ENCODE measurements around the gene SDHAF4.

Gene SDHAF4

DNA sequence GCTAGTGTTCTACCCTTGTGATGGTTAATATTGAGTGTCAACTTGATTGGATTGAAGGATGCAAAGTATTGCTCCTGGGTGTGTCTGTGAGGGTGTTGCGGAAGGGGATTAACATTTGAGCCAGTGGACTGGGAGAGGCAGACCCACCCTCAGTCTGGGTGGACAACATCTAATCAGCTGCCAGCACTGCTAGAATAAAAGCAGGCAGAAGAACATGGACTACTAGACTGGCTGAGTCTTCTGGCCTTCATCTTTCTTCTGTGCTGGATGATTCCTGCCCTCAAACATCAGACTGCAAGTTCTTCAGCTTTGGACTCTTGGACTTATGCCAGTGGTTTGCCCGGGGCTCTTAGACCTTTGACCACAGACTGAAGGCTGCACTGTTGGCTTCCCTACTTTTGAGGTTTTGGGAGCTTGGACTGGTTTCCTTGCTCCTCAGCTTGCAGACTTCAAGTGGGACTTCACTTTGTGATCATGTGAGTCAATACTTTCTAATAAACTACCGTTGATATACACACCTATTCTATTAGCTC, 50.1 kb downstream of the SDHAF4 start:
- no peaks in the 10 kb centered on the region for H3K9me2 ChIP-seq (ENCODE audit: low read depth, low read length)
- H3K4me1 ChIP-seq (ENCODE audit: insufficient read depth, low read length, severe bottlenecking), result no peaks in the 10 kb centered on the region
- no peak for TF ChIP-seq EZH2 (IDR thresholded peaks at IDR 0.05; ENCODE audit: borderline replicate concordance, low read length)
- TF ChIP-seq, protein P1, sequence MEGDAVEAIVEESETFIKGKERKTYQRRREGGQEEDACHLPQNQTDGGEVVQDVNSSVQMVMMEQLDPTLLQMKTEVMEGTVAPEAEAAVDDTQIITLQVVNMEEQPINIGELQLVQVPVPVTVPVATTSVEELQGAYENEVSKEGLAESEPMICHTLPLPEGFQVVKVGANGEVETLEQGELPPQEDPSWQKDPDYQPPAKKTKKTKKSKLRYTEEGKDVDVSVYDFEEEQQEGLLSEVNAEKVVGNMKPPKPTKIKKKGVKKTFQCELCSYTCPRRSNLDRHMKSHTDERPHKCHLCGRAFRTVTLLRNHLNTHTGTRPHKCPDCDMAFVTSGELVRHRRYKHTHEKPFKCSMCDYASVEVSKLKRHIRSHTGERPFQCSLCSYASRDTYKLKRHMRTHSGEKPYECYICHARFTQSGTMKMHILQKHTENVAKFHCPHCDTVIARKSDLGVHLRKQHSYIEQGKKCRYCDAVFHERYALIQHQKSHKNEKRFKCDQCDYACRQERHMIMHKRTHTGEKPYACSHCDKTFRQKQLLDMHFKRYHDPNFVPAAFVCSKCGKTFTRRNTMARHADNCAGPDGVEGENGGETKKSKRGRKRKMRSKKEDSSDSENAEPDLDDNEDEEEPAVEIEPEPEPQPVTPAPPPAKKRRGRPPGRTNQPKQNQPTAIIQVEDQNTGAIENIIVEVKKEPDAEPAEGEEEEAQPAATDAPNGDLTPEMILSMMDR (IDR thresholded peaks at IDR 0.05; ENCODE audit: low read length), result no peak
- H3F3A ChIP-seq (ENCODE audit: insufficient read depth, low read length), result no peaks in the 10 kb centered on the region
- no peaks in the 10 kb centered on the region for H3K36me3 ChIP-seq (ENCODE audit: insufficient read depth, low read length)
- H4K20me1 ChIP-seq (ENCODE audit: insufficient read depth, low read length), result no peaks in the 10 kb centered on the region
- no peaks in the 10 kb centered on the region for H3K27me3 ChIP-seq (ENCODE audit: insufficient read depth, low read length)
- H3K9me3 ChIP-seq (ENCODE audit: low read length), result no peaks in the 10 kb centered on the region
- H3K9ac ChIP-seq (ENCODE audit: low read length), result no peak overlapping the region
- no peak overlapping the region for H3K4me3 ChIP-seq (ENCODE audit: low read depth, low read length, poor library complexity, severe bottlenecking)
- H3K27ac ChIP-seq (ENCODE audit: low read depth, low read length, poor library complexity, severe bottlenecking), result no peak overlapping the region
- no peaks in the 10 kb centered on the region for H3K79me2 ChIP-seq (ENCODE audit: insufficient read depth, low read length)
- H2AFZ ChIP-seq (ENCODE audit: low read length), result no peak overlapping the region
- H3K4me2 ChIP-seq (ENCODE audit: low read length), result no peak overlapping the region

DNA sequence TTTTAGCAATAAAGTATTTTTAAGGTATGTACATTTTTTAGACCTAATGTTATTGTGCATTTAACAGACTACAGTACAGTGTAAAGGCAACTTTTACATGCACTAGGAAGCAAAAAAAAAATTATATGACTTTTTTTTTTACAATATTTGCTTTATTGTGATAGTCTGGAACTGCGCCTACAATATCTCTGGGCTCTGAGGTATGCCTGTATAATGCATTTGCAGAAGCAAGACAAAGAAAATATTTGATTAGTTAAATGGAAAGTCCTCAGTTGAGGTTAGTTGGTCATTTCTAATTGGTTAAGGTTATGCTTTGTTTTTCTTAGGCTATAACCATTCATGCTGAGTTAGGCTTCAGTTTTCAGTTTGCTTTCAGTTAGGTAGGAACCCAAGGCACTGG, 54.0 kb downstream of the SDHAF4 start:
- H3K9ac ChIP-seq (ENCODE audit: low read length), result no peak overlapping the region
- no peaks in the 10 kb centered on the region for H3K79me2 ChIP-seq (ENCODE audit: insufficient read depth, low read length)

DNA sequence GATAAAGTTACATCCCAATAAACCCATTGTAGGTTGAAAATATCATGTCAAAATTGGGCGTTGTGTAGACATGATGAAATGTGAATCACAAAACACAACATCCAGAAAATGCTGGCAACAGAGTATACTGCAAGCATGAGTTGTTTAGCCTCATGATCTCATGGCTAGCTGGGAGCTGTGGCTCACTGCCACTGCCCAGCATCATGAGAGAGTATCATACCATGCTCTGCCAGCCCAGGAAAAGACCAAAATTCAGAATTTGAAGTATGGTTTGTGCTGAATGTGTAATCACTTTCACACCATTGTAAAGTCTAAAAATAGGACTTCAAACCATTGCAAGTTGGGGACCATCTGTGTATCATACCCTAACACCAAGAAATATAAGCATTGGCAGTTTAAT, 55.7 kb downstream of the SDHAF4 start:
- Histone ChIP-seq H2AFZ (ENCODE audit: low read length) (no peak overlapping the region), H3K36me3 (ENCODE audit: insufficient read depth, low read length) (no peaks in the 10 kb centered on the region), H3K9me3 (ENCODE audit: low read length) (no peaks in the 10 kb centered on the region), H3K4me2 (ENCODE audit: low read length) (no peak overlapping the region), H3K9me2 (ENCODE audit: low read depth, low read length) (no peaks in the 10 kb centered on the region), H3F3A (ENCODE audit: insufficient read depth, low read length) (no peaks in the 10 kb centered on the region), H3K27ac (ENCODE audit: low read depth, low read length, poor library complexity, severe bottlenecking) (no peak overlapping the region), H3K79me2 (ENCODE audit: insufficient read depth, low read length) (no peaks in the 10 kb centered on the region), H3K4me3 (ENCODE audit: low read depth, low read length, poor library complexity, severe bottlenecking) (no peak overlapping the region), H3K27me3 (ENCODE audit: insufficient read depth, low read length) (no peaks in the 10 kb centered on the region), H4K20me1 (ENCODE audit: insufficient read depth, low read length) (no peaks in the 10 kb centered on the region), H3K4me1 (ENCODE audit: insufficient read depth, low read length, severe bottlenecking) (no peaks in the 10 kb centered on the region), H3K9ac (ENCODE audit: low read length) (no peak overlapping the region)
- TF ChIP-seq, protein P1 (IDR thresholded peaks at IDR 0.05; ENCODE audit: low read length), result no peak
- TF ChIP-seq EZH2 (IDR thresholded peaks at IDR 0.05; ENCODE audit: borderline replicate concordance, low read length), result no peak

More for the DNA sequence above, 54.0 kb downstream of the SDHAF4 start:
- no peak overlapping the region for H3K27ac ChIP-seq (ENCODE audit: low read depth, low read length, poor library complexity, severe bottlenecking)
- H3F3A ChIP-seq (ENCODE audit: insufficient read depth, low read length), result no peaks in the 10 kb centered on the region
- TF ChIP-seq, protein P1 (IDR thresholded peaks at IDR 0.05; ENCODE audit: low read length), result no peak
- no peak for TF ChIP-seq EZH2 (IDR thresholded peaks at IDR 0.05; ENCODE audit: borderline replicate concordance, low read length)
- no peak overlapping the region for H2AFZ ChIP-seq (ENCODE audit: low read length)
- H3K4me2 ChIP-seq (ENCODE audit: low read length), result no peak overlapping the region
- H3K4me3 ChIP-seq (ENCODE audit: low read depth, low read length, poor library complexity, severe bottlenecking), result no peak overlapping the region
- H3K27me3 ChIP-seq (ENCODE audit: insufficient read depth, low read length), result no peaks in the 10 kb centered on the region
- no peaks in the 10 kb centered on the region for H3K9me2 ChIP-seq (ENCODE audit: low read depth, low read length)
- no peaks in the 10 kb centered on the region for H3K36me3 ChIP-seq (ENCODE audit: insufficient read depth, low read length)
- no peaks in the 10 kb centered on the region for H3K9me3 ChIP-seq (ENCODE audit: low read length)
- no peaks in the 10 kb centered on the region for H3K4me1 ChIP-seq (ENCODE audit: insufficient read depth, low read length, severe bottlenecking)
- H4K20me1 ChIP-seq (ENCODE audit: insufficient read depth, low read length), result no peaks in the 10 kb centered on the region

All from OCI-LY1 (cell line).